GM20431 (cell line): ENCODE measurements around the gene LBX2.
"Not testable (repeated sequence)": the region's sequence is repeated elsewhere in the genome, so short reads cannot be mapped to it uniquely, and the experiment has no call there.

Source experiments
- in situ Hi-C: fragments of 300-500 bp; cut with MseI, MboI; formaldehyde crosslinking; loops from one replicate; pipeline ENCODE4 v1.15.0; 2020; ENCODE audit warnings: low sequenced_read_pairs; ENCODE audit not compliant: unreplicated experiment

The LBX2 gene

GRCh38 chr2:74460187-74460586 is 39.2 kb downstream of the LBX2 start:
- in situ Hi-C loops, result not testable (repeated sequence)

GRCh38 chr2:74459503-74460118 is 39.8 kb downstream of the LBX2 start:
- in situ Hi-C loops, result not testable (repeated sequence)

- in situ Hi-C loops, result no loop called here
These were observed 40.5 kb downstream of the LBX2 start for GRCh38 chr2:74458938-74459363.

- in situ Hi-C loops, result no loop called here
These were observed 41.1 kb downstream of the LBX2 start, which contains the start of gene WBP1 for GRCh38 chr2:74458132-74458937. WBP1 (plus strand) TSS chr2:74458438; CDS start chr2:74458603, 165 bp downstream.

- in situ Hi-C loops, result no loop called here
These were observed 41.8 kb downstream of the LBX2 start for GRCh38 chr2:74457549-74458131.

- in situ Hi-C loops, result no loop called here
These were observed 42.3 kb downstream of the LBX2 start for GRCh38 chr2:74457129-74457548.

- in situ Hi-C loops, result no loop called here
These were observed 44.5 kb downstream of the LBX2 start, which contains the start of gene INO80B for GRCh38 chr2:74454654-74455511. INO80B (plus strand) TSS chr2:74455087; CDS start chr2:74455117, 30 bp downstream.

- in situ Hi-C loops, result no loop called here
These were observed 48.7 kb downstream of the LBX2 start for GRCh38 chr2:74450570-74451190.

- in situ Hi-C loops, result no loop called here
These were observed 50.6 kb downstream of the LBX2 start for GRCh38 chr2:74448771-74449170.
